PC-9 (cell line): ENCODE data around the gene SLC52A1.

ENCODE experiments used
- EZH2 ChIP-seq: fragments of 200-600 bp; sonication (generic); IDR thresholded peaks from 2 replicates; pipeline ENCODE4 v1.8.0; 2017; ENCODE audit warnings: antibody characterized with exemption, low read depth
- TF ChIP-seq, protein P1 (sequence below): fragments of 200-600 bp; sonication (generic); conservative IDR thresholded peaks from 2 replicates; pipeline ENCODE4 v1.6.1; 2017; ENCODE audit warnings: mixed run types, antibody characterized with exemption, mild to moderate bottlenecking, moderate library complexity

DNA sequence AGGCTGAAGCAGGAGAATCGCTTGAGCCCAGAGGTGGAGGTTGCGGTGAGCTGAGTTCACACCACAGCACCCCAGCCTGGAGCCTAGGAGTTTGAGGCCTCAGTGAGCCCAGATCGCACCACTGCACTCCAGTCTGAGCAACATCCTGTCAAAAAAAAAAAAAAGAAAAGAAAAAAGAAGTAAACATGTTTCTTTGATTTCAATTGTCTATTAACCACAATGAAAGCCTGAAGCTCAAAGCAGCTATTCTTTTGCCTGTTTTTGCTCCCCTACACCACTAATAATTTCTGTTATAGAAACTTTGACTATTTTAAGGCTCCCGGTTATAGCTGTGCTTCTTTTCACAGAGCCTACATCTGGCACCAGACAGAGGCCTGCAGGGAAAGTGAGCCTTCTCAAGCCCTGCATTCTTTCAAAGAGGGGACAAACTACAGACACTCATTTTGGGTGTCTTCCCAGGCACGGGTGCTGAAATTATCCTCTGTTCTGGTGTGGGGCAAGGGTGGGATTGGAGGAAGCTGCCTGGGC is 14.2 kb upstream of the SLC52A1 start:
- TF ChIP-seq, protein P1, sequence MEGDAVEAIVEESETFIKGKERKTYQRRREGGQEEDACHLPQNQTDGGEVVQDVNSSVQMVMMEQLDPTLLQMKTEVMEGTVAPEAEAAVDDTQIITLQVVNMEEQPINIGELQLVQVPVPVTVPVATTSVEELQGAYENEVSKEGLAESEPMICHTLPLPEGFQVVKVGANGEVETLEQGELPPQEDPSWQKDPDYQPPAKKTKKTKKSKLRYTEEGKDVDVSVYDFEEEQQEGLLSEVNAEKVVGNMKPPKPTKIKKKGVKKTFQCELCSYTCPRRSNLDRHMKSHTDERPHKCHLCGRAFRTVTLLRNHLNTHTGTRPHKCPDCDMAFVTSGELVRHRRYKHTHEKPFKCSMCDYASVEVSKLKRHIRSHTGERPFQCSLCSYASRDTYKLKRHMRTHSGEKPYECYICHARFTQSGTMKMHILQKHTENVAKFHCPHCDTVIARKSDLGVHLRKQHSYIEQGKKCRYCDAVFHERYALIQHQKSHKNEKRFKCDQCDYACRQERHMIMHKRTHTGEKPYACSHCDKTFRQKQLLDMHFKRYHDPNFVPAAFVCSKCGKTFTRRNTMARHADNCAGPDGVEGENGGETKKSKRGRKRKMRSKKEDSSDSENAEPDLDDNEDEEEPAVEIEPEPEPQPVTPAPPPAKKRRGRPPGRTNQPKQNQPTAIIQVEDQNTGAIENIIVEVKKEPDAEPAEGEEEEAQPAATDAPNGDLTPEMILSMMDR, result no peak
- TF ChIP-seq EZH2, result no peak
